Measurements from ENCODE around the gene PLCG2.

Gene PLCG2

GRCh38 chr16:81902025-81902424 lies 122.9 kb downstream of the PLCG2 start:
- TF ChIP-seq RAD21 (IDR thresholded peaks at IDR 0.05; ENCODE audit: low read depth) (no peak), TAF1 (IDR thresholded peaks at IDR 0.05; ENCODE audit: low read depth) (no peak), EP300 (IDR thresholded peaks at IDR 0.05; ENCODE audit: borderline replicate concordance) (no peak), NFIC (IDR thresholded peaks at IDR 0.05) (no peak), REST (IDR thresholded peaks at IDR 0.05; ENCODE audit: low read depth) (no peak), CEBPB (IDR thresholded peaks at IDR 0.05) (no peak), CREB1 (IDR thresholded peaks at IDR 0.05; ENCODE audit: low read depth) (no peak), ZBTB7A (IDR thresholded peaks at IDR 0.05; ENCODE audit: low read depth) (no peak), EGR1 (IDR thresholded peaks at IDR 0.05) (no peak), YY1 (IDR thresholded peaks at IDR 0.05; ENCODE audit: low read depth) (no peak), FOXM1 (IDR thresholded peaks at IDR 0.05; ENCODE audit: borderline replicate concordance, low read depth) (no peak), USF1 (IDR thresholded peaks at IDR 0.05) (no peak)

DNA sequence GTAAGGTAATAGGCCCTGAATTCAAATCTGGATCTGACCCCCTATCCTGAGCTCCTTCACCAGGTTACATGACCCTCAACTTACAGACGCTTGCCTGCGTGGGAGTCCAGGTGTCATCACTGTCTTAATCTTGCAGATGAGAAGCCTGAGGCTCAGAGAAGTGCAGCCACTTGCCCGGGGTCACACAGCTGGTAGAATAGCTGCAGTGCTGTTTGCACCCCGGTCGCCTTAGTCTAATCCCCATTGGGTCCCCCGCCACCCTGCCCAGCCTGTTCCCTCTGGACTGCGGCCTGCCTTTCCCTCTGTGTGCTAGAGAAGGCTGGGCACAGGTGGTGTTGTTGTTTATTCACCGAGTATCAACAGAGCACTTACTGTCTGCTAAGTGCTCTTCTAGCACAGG lies 125.2 kb downstream of the PLCG2 start:
- TF ChIP-seq MAX (IDR thresholded peaks at IDR 0.05) (no peak), NFIC (IDR thresholded peaks at IDR 0.05) (no peak), TEAD4 (IDR thresholded peaks at IDR 0.05) (no peak), FOXM1 (IDR thresholded peaks at IDR 0.05; ENCODE audit: borderline replicate concordance, low read depth) (no peak), EP300 (IDR thresholded peaks at IDR 0.05; ENCODE audit: borderline replicate concordance) (no peak), CEBPB (IDR thresholded peaks at IDR 0.05) (no peak), RAD21 (IDR thresholded peaks at IDR 0.05; ENCODE audit: low read depth) (no peak), YY1 (IDR thresholded peaks at IDR 0.05; ENCODE audit: low read depth) (no peak), ZBTB7A (IDR thresholded peaks at IDR 0.05; ENCODE audit: low read depth) (no peak), CREB1 (IDR thresholded peaks at IDR 0.05; ENCODE audit: low read depth) (no peak), TAF1 (IDR thresholded peaks at IDR 0.05; ENCODE audit: low read depth) (no peak), USF1 (IDR thresholded peaks at IDR 0.05) (no peak), EGR1 (IDR thresholded peaks at IDR 0.05) (no peak), TCF12 (IDR thresholded peaks at IDR 0.05; ENCODE audit: low read depth) (no peak), REST (IDR thresholded peaks at IDR 0.05; ENCODE audit: low read depth) (no peak)

- TF ChIP-seq TCF12 (IDR thresholded peaks at IDR 0.05; ENCODE audit: low read depth) (no peak), CEBPB (IDR thresholded peaks at IDR 0.05) (no peak)
These were observed 126.2 kb downstream of the PLCG2 start for GRCh38 chr16:81905277-81905676.

DNA sequence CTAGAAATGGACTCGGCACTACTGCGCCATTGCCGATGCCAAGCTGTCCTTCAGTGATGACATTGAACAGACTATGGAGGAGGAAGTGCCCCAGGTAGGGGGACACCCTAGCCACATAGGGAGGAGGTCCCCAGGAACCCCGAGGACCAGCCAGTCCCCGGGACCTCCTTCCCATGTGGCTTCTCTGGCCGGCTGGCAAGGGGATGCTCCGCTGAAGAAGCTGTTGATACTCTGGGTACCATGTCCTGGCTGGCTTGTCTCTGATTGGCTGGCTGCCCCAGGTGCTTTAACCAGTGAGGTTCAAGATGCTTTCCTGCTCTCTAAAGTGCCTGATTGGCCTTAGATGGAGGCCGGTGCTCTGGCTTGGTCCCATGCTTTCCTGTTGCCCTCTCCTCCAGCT lies 128.6 kb downstream of the PLCG2 start:
- no peak for TF ChIP-seq YY1 (IDR thresholded peaks at IDR 0.05; ENCODE audit: low read depth)
- no peak for TF ChIP-seq TCF12 (IDR thresholded peaks at IDR 0.05; ENCODE audit: low read depth)
- TF ChIP-seq EGR1 (IDR thresholded peaks at IDR 0.05) = no peak
- no peak for TF ChIP-seq NFIC (IDR thresholded peaks at IDR 0.05)
- TF ChIP-seq MAX (IDR thresholded peaks at IDR 0.05) = no peak
- TF ChIP-seq REST (IDR thresholded peaks at IDR 0.05; ENCODE audit: low read depth) = no peak
- no peak for TF ChIP-seq ZBTB7A (IDR thresholded peaks at IDR 0.05; ENCODE audit: low read depth)
- TF ChIP-seq FOXM1 (IDR thresholded peaks at IDR 0.05; ENCODE audit: borderline replicate concordance, low read depth) = no peak
- TF ChIP-seq TEAD4 (IDR thresholded peaks at IDR 0.05) = no peak
- no peak for TF ChIP-seq EP300 (IDR thresholded peaks at IDR 0.05; ENCODE audit: borderline replicate concordance)
